Caco-2 (cell line): ENCODE data around the gene QRICH1. TPM values are rescaled to one million over a fixed set of nuclear protein-coding genes. Genes with fewer than 3 reads are reported as not detected.

Source experiments
- BruUV-seq: library from RNA; stranded (reverse); fragments of 400-500 nt; replicated peaks from 2 replicates; lab custom pipeline; 2021; lab: Mats Ljungman, UMichigan
- CTCF ChIA-PET: fragments of 300-600 bp; sonication (Branson Sonifier 250); formaldehyde crosslinking; loops from one replicate; lab custom pipeline; 2022; ENCODE audit warnings: antibody characterized with exemption; lab: Charles Lee
- POLR2A ChIA-PET: fragments of 300-600 bp; sonication (Branson Sonifier 250); formaldehyde crosslinking; loops from one replicate; lab custom pipeline; 2022; ENCODE audit warnings: antibody characterized with exemption; lab: Charles Lee
- DNase-seq, 2 experiments: peaks; one replicate each; pipeline versions ENCODE4 v3.0.0 to v3.0.0-alpha.2; 2020 to 2022
- H3K27me3 ChIP-seq: replicated peaks from 2 replicates; pipeline ENCODE4 v1.6.0; 2011; ENCODE audit warnings: low read length; ENCODE audit not compliant: control insufficient read depth, insufficient read depth
- H3K36me3 ChIP-seq: 2 replicates; pipeline ENCODE4 v1.5.1; 2011; ENCODE audit warnings: low read length; ENCODE audit not compliant: control insufficient read depth, insufficient read depth
- H3K4me1 ChIP-seq: fragments of 250-450 bp; sonication (Bioruptor Pico); 2 replicates; pipeline ENCODE4 v1.5.1; 2020; ENCODE audit warnings: mild to moderate bottlenecking
- H3K4me3 ChIP-seq: 2 replicates; pipeline ENCODE4 v1.5.1; 2011; ENCODE audit warnings: low read depth, mild to moderate bottlenecking, control low read depth, low read length
- H3K9me3 ChIP-seq: fragments of 250-450 bp; sonication (Bioruptor Pico); 2 replicates; pipeline ENCODE4 v1.5.1; 2020; ENCODE audit warnings: mild to moderate bottlenecking, moderate library complexity
- H3K27ac Mint-ChIP-seq: one replicate; pipeline ENCODE4 v1.8.0; 2022; ENCODE audit warnings: mixed read lengths; ENCODE audit not compliant: unreplicated experiment
- H3K27me3 Mint-ChIP-seq: one replicate; pipeline ENCODE4 v1.8.0; 2022; ENCODE audit warnings: mixed read lengths; ENCODE audit not compliant: insufficient read depth, unreplicated experiment
- H3K36me3 Mint-ChIP-seq: one replicate; pipeline ENCODE4 v1.8.0; 2022; ENCODE audit warnings: mild to moderate bottlenecking, mixed read lengths; ENCODE audit not compliant: insufficient read depth, unreplicated experiment
- H3K4me1 Mint-ChIP-seq: one replicate; pipeline ENCODE4 v1.8.0; 2022; ENCODE audit warnings: low read depth, mixed read lengths; ENCODE audit not compliant: unreplicated experiment
- H3K4me3 Mint-ChIP-seq: one replicate; pipeline ENCODE4 v1.8.0; 2022; ENCODE audit warnings: mild to moderate bottlenecking, moderate library complexity, mixed read lengths; ENCODE audit not compliant: unreplicated experiment
- H3K9me3 Mint-ChIP-seq: one replicate; pipeline ENCODE4 v1.8.0; 2022; ENCODE audit warnings: mixed read lengths; ENCODE audit not compliant: unreplicated experiment
- CTCF ChIP-seq, 2 experiments: fragments of 200-600 bp in 1 of 2; IDR thresholded peaks; 1 replicate in 1 of 2; 2 replicates in 1 of 2; pipeline versions ENCODE4 v1.5.1 to v1.8.0; 2011 to 2022; ENCODE audit warnings: antibody characterized with exemption in 1 of 2, control low read depth in 1 of 2, inconsistent platforms in 1 of 2, low read depth in 1 of 2, low read length in 1 of 2, mild to moderate bottlenecking in 1 of 2, moderate library complexity in 1 of 2; ENCODE audit not compliant: insufficient read depth in 1 of 2, severe bottlenecking in 1 of 2, unreplicated experiment in 1 of 2
- intact Hi-C: fragments of 100-400 bp; cut with micrococcal nuclease; formaldehyde crosslinking; loops from one replicate; pipeline ENCODE4 v1.10.0; 2022; ENCODE audit not compliant: unreplicated experiment
- total RNA-seq: library from RNA; stranded (reverse); gene quantifications from 2 replicates; pipeline ENCODE4 v1.2.3, GENCODE V29; 2022

QRICH1 gene
- total RNA-seq, 1 experiment from 2014 or later: 119 TPM

- no peak for TF ChIP-seq CTCF (IDR thresholded peaks at IDR 0.05; ENCODE audit: insufficient read depth in 1 of 2, low read depth in 1 of 2, low read length in 1 of 2, severe bottlenecking in 1 of 2, unreplicated experiment in 1 of 2)
- Mint-ChIP-seq H3K27me3 (no peaks in the 10 kb centered on the region), H3K4me3 (no peak overlapping the region), H3K36me3 (peaks cover 41% of the 10 kb centered on the region), H3K27ac (no peak overlapping the region), H3K4me1 (peaks cover 7% of the 10 kb centered on the region), H3K9me3 (no peaks in the 10 kb centered on the region)
- ChIA-PET POLR2A (interaction anchor here (0.6 kb wide), 1 partner anchor 36 kb away, joined by 4 read pairs; no protein-coding TSS in a partner anchor), CTCF (no interaction called here)
- DNase-seq: no peak
- Histone ChIP-seq H3K27me3 (no peaks in the 10 kb centered on the region), H3K4me3 (no peak overlapping the region), H3K9me3 (no peaks in the 10 kb centered on the region), H3K4me1 (no peaks in the 10 kb centered on the region; the same call in 1 of the 2 replicates), H3K36me3 (peaks cover 4% of the 10 kb centered on the region)
- BruUV-seq: no TSS peak
- intact Hi-C loops: no loop called here
These were observed 14.5 kb upstream of the QRICH1 start for GRCh38 chr3:49108346-49108745.

GRCh38 chr3:49104427-49105291 is 10.8 kb upstream of the QRICH1 start, which contains the start of gene QARS1:
TSS of gene QARS1 (minus strand) at chr3:49104757. CDS start at chr3:49104733, 24 bp downstream.
- intact Hi-C loops: loop anchor here (1.0 kb wide), 2 partner anchors 10 to 16 kb away; partner anchors contain the start of genes QRICH1 and USP19

More at GRCh38 chr3:49104427-49105291, 10.8 kb upstream of the QRICH1 start, which contains the start of gene QARS1:
- peak within 1 kb of the TSS; percentile 80 for H3K4me3 ChIP-seq
- POLR2A ChIA-PET: interaction anchor here (0.5 to 2.0 kb wide), 8 partner anchors 11 to 146 kb away, joined by 3 to 17 read pairs (median 6); partner anchors contain the start of genes LAMB2, QRICH1, USP19 and WDR6
- H3K4me3 Mint-ChIP-seq: peak within 1 kb of the TSS; percentile 96
- peaks cover 7% of the 10 kb centered on the region for H3K4me1 Mint-ChIP-seq
- H3K36me3 ChIP-seq: peaks cover 7% of the 10 kb centered on the region
- BruUV-seq: no TSS peak
- no peaks in the 10 kb centered on the region; the same call in 1 of the 2 replicates for H3K4me1 ChIP-seq
- H3K9me3 ChIP-seq: no peaks in the 10 kb centered on the region
- DNase-seq: peak; percentile 95 to 96
- H3K27me3 Mint-ChIP-seq: no peaks in the 10 kb centered on the region
- H3K27me3 ChIP-seq: no peaks in the 10 kb centered on the region
- TF ChIP-seq CTCF (IDR thresholded peaks at IDR 0.05; ENCODE audit: insufficient read depth in 1 of 2, low read depth in 1 of 2, low read length in 1 of 2, severe bottlenecking in 1 of 2, unreplicated experiment in 1 of 2): no peak
- CTCF ChIA-PET: interaction anchor here (0.6 to 1.4 kb wide), 4 partner anchors 9 to 54 kb away, joined by 3 to 8 read pairs (median 4); no protein-coding TSS in a partner anchor
- peaks cover 62% of the 10 kb centered on the region for H3K36me3 Mint-ChIP-seq
- H3K27ac Mint-ChIP-seq: peak within 1 kb of the TSS; percentile 98
- H3K9me3 Mint-ChIP-seq: no peaks in the 10 kb centered on the region
